Gastrocnemius medialis (tissue), 4 donors: Measurements from ENCODE around the gene TMCC1. TPM values are rescaled to one million over a fixed set of nuclear protein-coding genes. Genes with fewer than 3 reads are reported as not detected.

Experiments
- ATAC-seq, 2 donors: fragments of 150-250 bp; one replicate each; pipeline ENCODE4 v1.9.1; 2016
- DNase-seq, 2 donors: peaks; one replicate each; pipeline ENCODE4 v3.0.0-alpha.2; 2019
- H3K27ac ChIP-seq, 4 donors: fragments of 200-600 bp; sonication (generic); 1 replicate in 1 of 4; 2 replicates in 3 of 4; pipeline ENCODE4 v1.5.1; 2016 to 2018; ENCODE audit warnings: mild to moderate bottlenecking in 2 of 4, moderate library complexity in 1 of 4
- H3K27me3 ChIP-seq, 3 donors: fragments of 200-600 bp; sonication (generic) in 2 of 3; 1 replicate in 1 of 3; 2 replicates in 2 of 3; pipeline versions ENCODE4 v1.5.1 to v1.6.0; 2016 to 2019; ENCODE audit warnings: mild to moderate bottlenecking in 1 of 3, moderate library complexity in 1 of 3
- H3K36me3 ChIP-seq, 2 donors: fragments of 200-600 bp; sonication (generic) in 1 of 2; one replicate each; pipeline ENCODE4 v1.5.1; 2017 to 2018
- H3K4me1 ChIP-seq, 2 donors: fragments of 200-600 bp; sonication (generic) in 1 of 2; one replicate each; pipeline ENCODE4 v1.5.1; 2016 to 2017; ENCODE audit warnings: mild to moderate bottlenecking in 2 of 2
- H3K4me3 ChIP-seq, 4 donors: fragments of 200-600 bp; sonication (generic) in 3 of 4; 1 replicate in 1 of 4; 2 replicates in 3 of 4; pipeline ENCODE4 v1.5.1; 2016 to 2019; ENCODE audit warnings: mild to moderate bottlenecking in 2 of 4
- H3K9me3 ChIP-seq, 3 donors: fragments of 200-600 bp; sonication (generic) in 2 of 3; 1 replicate in 1 of 3; 2 replicates in 2 of 3; pipeline ENCODE4 v1.5.1; 2016 to 2019
- POLR2A ChIP-seq, 2 donors: fragments of 450-650 bp; IDR thresholded peaks; one replicate each; pipeline ENCODE4 v1.6.1; 2017; ENCODE audit warnings: antibody characterized with exemption in 2 of 2, mild to moderate bottlenecking in 2 of 2, moderate library complexity in 2 of 2
- in situ Hi-C, 4 donors: fragments of 200-750 bp; cut with MboI; loops; one replicate each; pipeline versions ENCODE4 v1.15.0 to v1.8.0; 2017; ENCODE audit warnings: low sequenced_read_pairs in 4 of 4
- intact Hi-C: fragments of 100-400 bp; cut with DNase I; formaldehyde crosslinking; loops from one replicate; pipeline ENCODE4 v1.15.1; 2023; ENCODE audit warnings: low total_unique reads
- total RNA-seq, 4 donors: library from RNA; depleted of rRNA; stranded (reverse); fragments of >200 nt; gene quantifications; one replicate each; pipeline versions ENCODE4 v1.1.0 to v1.2.3, GENCODE V29; 2016
- TF ChIP-seq, protein P1 (sequence below), 5 experiments: fragments of 450-650 bp in 3 of 5; fragments of 200-600 bp in 2 of 5; sonication (generic) in 2 of 5; IDR thresholded peaks in 4 of 5; conservative IDR thresholded peaks in 1 of 5; 1 replicate in 4 of 5; 2 replicates in 1 of 5; pipeline ENCODE4 v1.5.1; 2016 to 2019; ENCODE audit warnings: antibody characterized with exemption in 5 of 5, mild to moderate bottlenecking in 3 of 5, moderate library complexity in 3 of 5

TMCC1 gene
- total RNA-seq, 4 donors from 2014 or later: 18.8 to 24.7 (median 20.2) TPM

DNA sequence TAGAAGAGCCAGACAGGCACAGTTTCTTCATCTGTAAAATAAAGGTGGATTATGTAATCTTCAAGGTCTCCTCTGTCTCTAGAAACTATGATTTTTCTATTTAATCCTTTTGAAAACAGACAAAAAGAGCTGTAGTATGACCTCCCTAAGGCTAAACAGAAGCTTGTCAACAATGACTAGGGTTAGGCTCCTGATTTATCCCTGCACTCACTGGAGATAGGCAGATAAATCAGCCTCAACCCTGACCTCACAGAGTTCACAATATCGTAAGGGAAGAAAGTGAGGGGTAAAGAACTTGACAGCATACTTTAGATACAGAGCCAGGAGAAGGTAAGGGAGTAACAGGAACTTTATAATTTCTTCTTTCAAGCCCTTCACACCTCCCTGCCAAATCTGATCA is 124.8 kb downstream of the TMCC1 start:
- Histone ChIP-seq H3K4me1 (no peaks in the 10 kb centered on the region), H3K9me3 (no peaks in the 10 kb centered on the region), H3K4me3 (no peak overlapping the region), H3K27ac (no peak overlapping the region), H3K36me3 (no peaks in the 10 kb centered on the region), H3K27me3 (no peaks in the 10 kb centered on the region)
- ATAC-seq (no peak), DNase-seq (no peak)
- intact Hi-C loops: no loop called here
- TF ChIP-seq, protein P1, sequence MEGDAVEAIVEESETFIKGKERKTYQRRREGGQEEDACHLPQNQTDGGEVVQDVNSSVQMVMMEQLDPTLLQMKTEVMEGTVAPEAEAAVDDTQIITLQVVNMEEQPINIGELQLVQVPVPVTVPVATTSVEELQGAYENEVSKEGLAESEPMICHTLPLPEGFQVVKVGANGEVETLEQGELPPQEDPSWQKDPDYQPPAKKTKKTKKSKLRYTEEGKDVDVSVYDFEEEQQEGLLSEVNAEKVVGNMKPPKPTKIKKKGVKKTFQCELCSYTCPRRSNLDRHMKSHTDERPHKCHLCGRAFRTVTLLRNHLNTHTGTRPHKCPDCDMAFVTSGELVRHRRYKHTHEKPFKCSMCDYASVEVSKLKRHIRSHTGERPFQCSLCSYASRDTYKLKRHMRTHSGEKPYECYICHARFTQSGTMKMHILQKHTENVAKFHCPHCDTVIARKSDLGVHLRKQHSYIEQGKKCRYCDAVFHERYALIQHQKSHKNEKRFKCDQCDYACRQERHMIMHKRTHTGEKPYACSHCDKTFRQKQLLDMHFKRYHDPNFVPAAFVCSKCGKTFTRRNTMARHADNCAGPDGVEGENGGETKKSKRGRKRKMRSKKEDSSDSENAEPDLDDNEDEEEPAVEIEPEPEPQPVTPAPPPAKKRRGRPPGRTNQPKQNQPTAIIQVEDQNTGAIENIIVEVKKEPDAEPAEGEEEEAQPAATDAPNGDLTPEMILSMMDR (IDR thresholded peaks at IDR 0.05 in 4 of 5, conservative IDR thresholded peaks at IDR 0.05 in 1 of 5): no peak
- no peak for TF ChIP-seq POLR2A (IDR thresholded peaks at IDR 0.05)
- in situ Hi-C loops: no loop called here

- no peaks in the 10 kb centered on the region for H3K27me3 ChIP-seq
- H3K27ac ChIP-seq: no peak overlapping the region
- intact Hi-C loops: no loop called here
These were observed 127.4 kb downstream of the TMCC1 start for GRCh38 chr3:129766135-129766534.

GRCh38 chr3:129764090-129764489 is 129.4 kb downstream of the TMCC1 start:
- no peak for ATAC-seq
- TF ChIP-seq, protein P1 (IDR thresholded peaks at IDR 0.05 in 4 of 5, conservative IDR thresholded peaks at IDR 0.05 in 1 of 5): no peak
- TF ChIP-seq POLR2A (IDR thresholded peaks at IDR 0.05): no peak
- in situ Hi-C loops (no loop called here), intact Hi-C loops (no loop called here)
- Histone ChIP-seq H3K27ac (no peak overlapping the region), H3K27me3 (no peaks in the 10 kb centered on the region), H3K36me3 (no peaks in the 10 kb centered on the region), H3K4me3 (no peak overlapping the region), H3K4me1 (no peaks in the 10 kb centered on the region), H3K9me3 (no peaks in the 10 kb centered on the region)
- DNase-seq: no peak

More at GRCh38 chr3:129766135-129766534, 127.4 kb downstream of the TMCC1 start:
- no peak for DNase-seq
- Histone ChIP-seq H3K9me3 (no peaks in the 10 kb centered on the region), H3K4me1 (no peaks in the 10 kb centered on the region), H3K4me3 (no peak overlapping the region), H3K36me3 (no peaks in the 10 kb centered on the region)
- in situ Hi-C loops: no loop called here
- TF ChIP-seq POLR2A (IDR thresholded peaks at IDR 0.05): no peak
- TF ChIP-seq, protein P1 (IDR thresholded peaks at IDR 0.05 in 4 of 5, conservative IDR thresholded peaks at IDR 0.05 in 1 of 5): no peak
- no peak for ATAC-seq

- H3K4me3 ChIP-seq: no peak overlapping the region
- no peaks in the 10 kb centered on the region for H3K9me3 ChIP-seq
- TF ChIP-seq, protein P1 (IDR thresholded peaks at IDR 0.05 in 4 of 5, conservative IDR thresholded peaks at IDR 0.05 in 1 of 5): no peak
- no peak for TF ChIP-seq POLR2A (IDR thresholded peaks at IDR 0.05)
- no peaks in the 10 kb centered on the region for H3K27me3 ChIP-seq
- DNase-seq: no peak
- in situ Hi-C loops (no loop called here), intact Hi-C loops (no loop called here)
- H3K36me3 ChIP-seq: no peaks in the 10 kb centered on the region
- ATAC-seq: no peak
- H3K27ac ChIP-seq: peak overlapping the region in 2 of 4 donors; percentile 9 to 14
- peaks cover 8 to 14% of the 10 kb centered on the region in 2 donors for H3K4me1 ChIP-seq
These were observed 134.7 kb downstream of the TMCC1 start for GRCh38 chr3:129758785-129759320.

GRCh38 chr3:129758306-129758705 is 135.2 kb downstream of the TMCC1 start:
- DNase-seq (no peak), ATAC-seq (no peak)
- Histone ChIP-seq H3K4me3 (no peak overlapping the region), H3K27me3 (no peaks in the 10 kb centered on the region), H3K9me3 (no peaks in the 10 kb centered on the region), H3K27ac (no peak overlapping the region), H3K4me1 (peaks cover 8 to 14% of the 10 kb centered on the region in 2 donors), H3K36me3 (no peaks in the 10 kb centered on the region)
- in situ Hi-C loops: no loop called here
- TF ChIP-seq, protein P1 (IDR thresholded peaks at IDR 0.05 in 4 of 5, conservative IDR thresholded peaks at IDR 0.05 in 1 of 5): no peak
- no peak for TF ChIP-seq POLR2A (IDR thresholded peaks at IDR 0.05)
- intact Hi-C loops: no loop called here
